DND-41 (cell line): ENCODE data around the gene CIROP.
"Not testable (repeated sequence)": the region's sequence is repeated elsewhere in the genome, so short reads cannot be mapped to it uniquely, and the experiment has no call there.

Experiments used
- ATAC-seq: fragments of 200-7000 bp; cut with Tn5 transposase; 3 replicates; pipeline ENCODE4 v1.9.1; 2021; ENCODE audit warnings: low read depth; ENCODE audit not compliant: insufficient read depth
- DNase-seq: peaks from one replicate; pipeline ENCODE4 v3.0.0-alpha.2; 2020
- H2AFZ ChIP-seq: 2 replicates; pipeline ENCODE4 v1.6.0; 2012; ENCODE audit warnings: low read depth, low read length
- H3K27ac ChIP-seq: 2 replicates; pipeline ENCODE4 v1.5.1; 2012; ENCODE audit warnings: low read length, inconsistent platforms
- H3K27me3 ChIP-seq: fragments of 200-600 bp; sonication (generic); 2 replicates; pipeline ENCODE4 v1.6.0; 2012; ENCODE audit warnings: low read length, mild to moderate bottlenecking, inconsistent platforms; ENCODE audit not compliant: insufficient read depth, poor library complexity
- H3K36me3 ChIP-seq: 2 replicates; pipeline ENCODE4 v1.5.1; 2012; ENCODE audit warnings: low read length, inconsistent platforms; ENCODE audit not compliant: insufficient read depth
- H3K4me1 ChIP-seq: 2 replicates; pipeline ENCODE4 v1.5.1; 2012; ENCODE audit warnings: mild to moderate bottlenecking, low read length; ENCODE audit not compliant: insufficient read depth
- H3K4me2 ChIP-seq: 2 replicates; pipeline ENCODE4 v1.6.0; 2012; ENCODE audit warnings: mild to moderate bottlenecking, moderate library complexity, low read length, inconsistent platforms; ENCODE audit not compliant: insufficient read depth
- H3K4me3 ChIP-seq, 2 experiments: fragments of 200-600 bp in 1 of 2; shearing (Covaris generic) in 1 of 2; 2 replicates each; pipeline ENCODE4 v1.5.1; 2012 to 2016; ENCODE audit warnings: inconsistent platforms in 2 of 2, low read length in 2 of 2, mild to moderate bottlenecking in 2 of 2, low read depth in 1 of 2, moderate library complexity in 1 of 2
- H3K79me2 ChIP-seq: 2 replicates; pipeline ENCODE4 v1.6.0; 2012; ENCODE audit warnings: low read length, inconsistent platforms; ENCODE audit not compliant: insufficient read depth
- H3K9ac ChIP-seq: 2 replicates; pipeline ENCODE4 v1.6.0; 2012; ENCODE audit warnings: low read depth, mild to moderate bottlenecking, inconsistent platforms, low read length, moderate library complexity
- H3K9me3 ChIP-seq: 2 replicates; pipeline ENCODE4 v1.5.1; 2012; ENCODE audit warnings: low read length, moderate library complexity, mild to moderate bottlenecking, inconsistent platforms; ENCODE audit not compliant: insufficient read depth, severe bottlenecking
- H4K20me1 ChIP-seq: 2 replicates; pipeline ENCODE4 v1.6.0; 2012; ENCODE audit warnings: low read length; ENCODE audit not compliant: insufficient read depth
- CTCF ChIP-seq: IDR thresholded peaks from 2 replicates; pipeline ENCODE4 v1.5.1; 2012; ENCODE audit warnings: borderline replicate concordance, low read length, moderate library complexity, mild to moderate bottlenecking; ENCODE audit not compliant: poor library complexity, severe bottlenecking; ENCODE audit errors: extremely low read depth
- EZH2 ChIP-seq: IDR thresholded peaks from 3 replicates; pipeline ENCODE4 v1.6.1; 2012; ENCODE audit warnings: borderline replicate concordance, low read depth, mild to moderate bottlenecking, moderate library complexity, low read length, inconsistent platforms; ENCODE audit not compliant: severe bottlenecking

Gene CIROP

GRCh38 chr14:23109769-23110168 lies 5.0 kb upstream of the CIROP start:
- no peak for TF ChIP-seq EZH2
- no peak for TF ChIP-seq CTCF
- Histone ChIP-seq H2AFZ (no peak overlapping the region), H3K27me3 (peaks cover 36% of the 10 kb centered on the region), H3K27ac (no peak overlapping the region), H4K20me1 (no peaks in the 10 kb centered on the region; the same call in 1 of the 2 replicates), H3K9me3 (no peaks in the 10 kb centered on the region), H3K36me3 (no peaks in the 10 kb centered on the region), H3K9ac (no peak overlapping the region), H3K79me2 (no peaks in the 10 kb centered on the region), H3K4me1 (no peaks in the 10 kb centered on the region), H3K4me2 (no peak overlapping the region), H3K4me3 (no peak overlapping the region)
- no peak for DNase-seq
- no peak for ATAC-seq

GRCh38 chr14:23108169-23108568 lies 3.4 kb upstream of the CIROP start:
- H3K9me3 ChIP-seq, H3K4me1 ChIP-seq, H3K36me3 ChIP-seq, H3K27ac ChIP-seq, H2AFZ ChIP-seq, H4K20me1 ChIP-seq, DNase-seq, H3K4me3 ChIP-seq, ATAC-seq, H3K9ac ChIP-seq, H3K79me2 ChIP-seq, H3K4me2 ChIP-seq: not testable (repeated sequence)
- peaks cover 36% of the 10 kb centered on the region for H3K27me3 ChIP-seq

- not testable (repeated sequence) for H3K4me2 ChIP-seq, H2AFZ ChIP-seq, ATAC-seq, H3K27ac ChIP-seq, H3K79me2 ChIP-seq, H3K9ac ChIP-seq, H4K20me1 ChIP-seq, DNase-seq, H3K4me3 ChIP-seq, H3K36me3 ChIP-seq, H3K4me1 ChIP-seq, H3K9me3 ChIP-seq
- H3K27me3 ChIP-seq, result peaks cover 32% of the 10 kb centered on the region
Observed at GRCh38 chr14:23107620-23108019, 2.8 kb upstream of the CIROP start.

- Histone ChIP-seq H3K79me2 (no peaks in the 10 kb centered on the region), H4K20me1 (no peaks in the 10 kb centered on the region), H3K4me2 (no peak overlapping the region), H3K27me3 (peaks cover 23% of the 10 kb centered on the region), H3K4me3 (no peak overlapping the region), H3K27ac (no peak overlapping the region), H3K36me3 (no peaks in the 10 kb centered on the region), H2AFZ (no peak overlapping the region), H3K4me1 (no peaks in the 10 kb centered on the region), H3K9me3 (no peaks in the 10 kb centered on the region), H3K9ac (no peak overlapping the region)
- ATAC-seq (no peak), DNase-seq (no peak)
- no peak for TF ChIP-seq CTCF
- TF ChIP-seq EZH2, result no peak
Observed at GRCh38 chr14:23106747-23107045, 1.9 kb upstream of the CIROP start.
